H1 (cell line): ENCODE measurements around the gene POLRMT. TPM values are rescaled to one million over a fixed set of nuclear protein-coding genes. Genes with fewer than 3 reads are reported as not detected.

Experiments
- ASH2L ChIP-seq: fragments of 200-600, 300-600 bp; sonication (generic); IDR thresholded peaks from one replicate; pipeline ENCODE4 v1.7.1; 2017; ENCODE audit warnings: low read length
- CHD2 ChIP-seq: IDR thresholded peaks from 2 replicates; pipeline ENCODE4 v1.6.1; 2012; ENCODE audit warnings: low read length, improper control_type of control experiment
- GABPA ChIP-seq: IDR thresholded peaks from 2 replicates; pipeline ENCODE4 v1.6.1; 2011; ENCODE audit warnings: mild to moderate bottlenecking, low read length, moderate library complexity, borderline replicate concordance; ENCODE audit not compliant: insufficient read depth
- KDM1A ChIP-seq: fragments of 200-600, 300-600 bp; sonication (generic); IDR thresholded peaks from 2 replicates; pipeline ENCODE4 v1.7.1; 2016; ENCODE audit warnings: mild to moderate bottlenecking, low read length, borderline replicate concordance
- NRF1 ChIP-seq: IDR thresholded peaks from 2 replicates; pipeline ENCODE4 v1.6.1; 2011; ENCODE audit warnings: mild to moderate bottlenecking, low read depth, low read length, improper control_type of control experiment
- RAD21 ChIP-seq, 2 experiments: IDR thresholded peaks in 1 of 2; conservative IDR thresholded peaks in 1 of 2; 2 replicates each; pipeline ENCODE4 v1.6.1; 2011; ENCODE audit warnings: low read depth in 2 of 2, low read length in 2 of 2, improper control_type of control experiment in 1 of 2, inconsistent platforms in 1 of 2, mild to moderate bottlenecking in 1 of 2, moderate library complexity in 1 of 2
- RBBP5 ChIP-seq: IDR thresholded peaks from 2 replicates; pipeline ENCODE4 v1.7.1; 2012; ENCODE audit warnings: low read depth, mild to moderate bottlenecking, inconsistent platforms, low read length, moderate library complexity, borderline replicate concordance
- SUZ12 ChIP-seq: fragments of 200-600 bp; sonication (generic); IDR thresholded peaks from 2 replicates; pipeline ENCODE4 v1.6.1; 2012; ENCODE audit warnings: mild to moderate bottlenecking, inconsistent platforms, low read length, moderate library complexity, mixed read lengths
- TBP ChIP-seq: IDR thresholded peaks from 2 replicates; pipeline ENCODE4 v1.6.1; 2011; ENCODE audit warnings: low read depth, low read length, improper control_type of control experiment
- polyA plus RNA-seq, 7 experiments: library from polyadenylated mRNA; depleted of rRNA in 3 of 7; stranded (reverse) in 5 of 7; unstranded in 2 of 7; fragments of >200 nt in 5 of 7; fragments of 200-250 nt in 2 of 7; gene quantifications; 1 replicate in 5 of 7; 2 replicates in 1 of 7; 4 replicates in 1 of 7; pipeline versions ENCODE4 v1.2.1 to v1.2.3, GENCODE V29; 2011 to 2013; ENCODE audit warnings: missing spikeins in 2 of 7, mixed read lengths in 2 of 7
- total RNA-seq: library from RNA; stranded (reverse); fragmentation: NEBNext Ultra II Directional; extraction: Animal tissue kit (Norgen Biotek cat#: 25700); gene quantifications from 2 replicates; pipeline ENCODE4 v1.2.1, GENCODE V29; 2021
- TF ChIP-seq, protein P1 (sequence below): IDR thresholded peaks from 2 replicates; pipeline ENCODE4 v1.6.1; 2012; ENCODE audit warnings: inconsistent platforms

The POLRMT gene
- total and polyA plus RNA-seq, 2 of the 8 experiments (the other 6 are each of a cell fraction or from before 2014, with no cell fraction given), result 93.0 to 111 TPM

- TF ChIP-seq GABPA, result peak; percentile 77; the same call in 1 of the 2 replicates
- TF ChIP-seq RAD21 (IDR thresholded peaks at IDR 0.05 in 1 of 2, conservative IDR thresholded peaks at IDR 0.05 in 1 of 2; ENCODE audit: low read depth in 2 of 2, low read length in 2 of 2), result peak; percentile 98
- 0 out of 2 replicates have a peak, but pooled peaks have one; percentile 46 for TF ChIP-seq RBBP5
- peak; percentile 30; the same call in 1 of the 2 replicates for TF ChIP-seq TBP
- no peak for TF ChIP-seq ASH2L
- 0 out of 2 replicates have a peak, but pooled peaks have one; percentile 32 for TF ChIP-seq CHD2
- no peak for TF ChIP-seq SUZ12
- TF ChIP-seq NRF1, result no peak
- TF ChIP-seq, protein P1, sequence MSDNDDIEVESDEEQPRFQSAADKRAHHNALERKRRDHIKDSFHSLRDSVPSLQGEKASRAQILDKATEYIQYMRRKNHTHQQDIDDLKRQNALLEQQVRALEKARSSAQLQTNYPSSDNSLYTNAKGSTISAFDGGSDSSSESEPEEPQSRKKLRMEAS, result peak; percentile 97
- TF ChIP-seq KDM1A, result no peak
Measured at GRCh38 chr19:664913-665443, 31.6 kb upstream of the POLRMT start (continued).
